SU-DHL-6 (cell line): ENCODE measurements around the gene TFB1M.

Source experiments
- H2AFZ ChIP-seq: fragments of 200-600 bp; sonication (generic); 2 replicates; pipeline ENCODE4 v1.6.1; 2014; ENCODE audit warnings: low read depth, mild to moderate bottlenecking, moderate library complexity, mixed read lengths, antibody characterized with exemption, low read length; ENCODE audit not compliant: severe bottlenecking
- H3F3A ChIP-seq: fragments of 200-600 bp; shearing (Covaris generic); 2 replicates; pipeline ENCODE4 v1.6.0; 2016; ENCODE audit warnings: antibody characterized with exemption, mild to moderate bottlenecking; ENCODE audit not compliant: insufficient read depth
- H3K27ac ChIP-seq: fragments of 200-600 bp; sonication (generic); 2 replicates; pipeline ENCODE4 v1.5.1; 2016; ENCODE audit warnings: low read depth, mild to moderate bottlenecking, low read length, moderate library complexity, mixed read lengths
- H3K27me3 ChIP-seq: fragments of 200-600 bp; sonication (generic), shearing (Covaris generic); 2 replicates; pipeline ENCODE4 v1.6.0; 2014; ENCODE audit warnings: mild to moderate bottlenecking, low read length
- H3K36me3 ChIP-seq: fragments of 200-600 bp; sonication (generic); 2 replicates; pipeline ENCODE4 v1.6.1; 2014; ENCODE audit warnings: mild to moderate bottlenecking, low read length, mixed read lengths
- H3K4me2 ChIP-seq: fragments of 300-600, 200-600 bp; shearing (Covaris generic), sonication (generic); 2 replicates; pipeline ENCODE4 v1.6.0; 2014; ENCODE audit warnings: low read length, low read depth, mild to moderate bottlenecking; ENCODE audit not compliant: poor library complexity, severe bottlenecking
- H3K4me3 ChIP-seq: fragments of 200-600 bp; sonication (generic); 2 replicates; pipeline ENCODE4 v1.5.1; 2014; ENCODE audit warnings: antibody characterized with exemption, low read length, mild to moderate bottlenecking, mixed read lengths; ENCODE audit not compliant: insufficient read depth, poor library complexity, severe bottlenecking
- H3K79me2 ChIP-seq: fragments of 200-600 bp; sonication (generic); 2 replicates; pipeline ENCODE4 v1.6.1; 2014; ENCODE audit warnings: mild to moderate bottlenecking, low read length, moderate library complexity; ENCODE audit not compliant: insufficient read depth
- H3K9ac ChIP-seq: fragments of 200-600 bp; sonication (generic); 2 replicates; pipeline ENCODE4 v1.7.0; 2014; ENCODE audit warnings: mild to moderate bottlenecking, low read length
- H3K9me2 ChIP-seq: fragments of 200-600 bp; sonication (generic); replicated peaks from 2 replicates; pipeline ENCODE4 v1.6.1; 2014; ENCODE audit warnings: low read length; ENCODE audit not compliant: insufficient read depth
- H3K9me3 ChIP-seq: fragments of 200-600 bp; sonication (generic); 2 replicates; pipeline ENCODE4 v1.6.1; 2014; ENCODE audit warnings: low read length, mixed read lengths; ENCODE audit not compliant: insufficient read depth
- H4K20me1 ChIP-seq: fragments of 200-600 bp; sonication (generic); 2 replicates; pipeline ENCODE4 v1.6.1; 2014; ENCODE audit warnings: low read depth, mild to moderate bottlenecking, antibody characterized with exemption, low read length, moderate library complexity, mixed read lengths
- EZH2phosphoT487 ChIP-seq: fragments of 200-600 bp; sonication (generic), shearing (Covaris generic); conservative IDR thresholded peaks from 2 replicates; pipeline ENCODE4 v1.6.1; 2018; ENCODE audit warnings: mild to moderate bottlenecking, antibody characterized with exemption, low read length, moderate library complexity, mixed read lengths
- TF ChIP-seq, protein P1 (sequence below): fragments of 200-600 bp; sonication (generic); IDR thresholded peaks from one replicate; pipeline ENCODE4 v1.5.1; 2017; ENCODE audit warnings: antibody characterized with exemption, mild to moderate bottlenecking, low read length, moderate library complexity; ENCODE audit not compliant: insufficient read depth, poor library complexity, severe bottlenecking

The TFB1M gene

GRCh38 chr6:155228546-155229166, 85.6 kb downstream of the TFB1M start:
- H3K79me2 ChIP-seq, result peaks cover 29% of the 10 kb centered on the region; the same call in 1 of the 2 replicates
- H3K27ac ChIP-seq, result no peak overlapping the region
- no peaks in the 10 kb centered on the region for H4K20me1 ChIP-seq
- no peak overlapping the region for H3K9ac ChIP-seq
- H3K27me3 ChIP-seq, result no peaks in the 10 kb centered on the region
- no peaks in the 10 kb centered on the region; the same call in 1 of the 2 replicates for H3K36me3 ChIP-seq
- no peaks in the 10 kb centered on the region for H3F3A ChIP-seq
- TF ChIP-seq EZH2phosphoT487, result no peak
- TF ChIP-seq, protein P1, sequence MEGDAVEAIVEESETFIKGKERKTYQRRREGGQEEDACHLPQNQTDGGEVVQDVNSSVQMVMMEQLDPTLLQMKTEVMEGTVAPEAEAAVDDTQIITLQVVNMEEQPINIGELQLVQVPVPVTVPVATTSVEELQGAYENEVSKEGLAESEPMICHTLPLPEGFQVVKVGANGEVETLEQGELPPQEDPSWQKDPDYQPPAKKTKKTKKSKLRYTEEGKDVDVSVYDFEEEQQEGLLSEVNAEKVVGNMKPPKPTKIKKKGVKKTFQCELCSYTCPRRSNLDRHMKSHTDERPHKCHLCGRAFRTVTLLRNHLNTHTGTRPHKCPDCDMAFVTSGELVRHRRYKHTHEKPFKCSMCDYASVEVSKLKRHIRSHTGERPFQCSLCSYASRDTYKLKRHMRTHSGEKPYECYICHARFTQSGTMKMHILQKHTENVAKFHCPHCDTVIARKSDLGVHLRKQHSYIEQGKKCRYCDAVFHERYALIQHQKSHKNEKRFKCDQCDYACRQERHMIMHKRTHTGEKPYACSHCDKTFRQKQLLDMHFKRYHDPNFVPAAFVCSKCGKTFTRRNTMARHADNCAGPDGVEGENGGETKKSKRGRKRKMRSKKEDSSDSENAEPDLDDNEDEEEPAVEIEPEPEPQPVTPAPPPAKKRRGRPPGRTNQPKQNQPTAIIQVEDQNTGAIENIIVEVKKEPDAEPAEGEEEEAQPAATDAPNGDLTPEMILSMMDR, result no peak
- H3K4me3 ChIP-seq, result no peak overlapping the region
- no peak overlapping the region for H2AFZ ChIP-seq
- no peaks in the 10 kb centered on the region for H3K9me3 ChIP-seq
- no peak overlapping the region for H3K4me2 ChIP-seq
- no peaks in the 10 kb centered on the region for H3K9me2 ChIP-seq

DNA sequence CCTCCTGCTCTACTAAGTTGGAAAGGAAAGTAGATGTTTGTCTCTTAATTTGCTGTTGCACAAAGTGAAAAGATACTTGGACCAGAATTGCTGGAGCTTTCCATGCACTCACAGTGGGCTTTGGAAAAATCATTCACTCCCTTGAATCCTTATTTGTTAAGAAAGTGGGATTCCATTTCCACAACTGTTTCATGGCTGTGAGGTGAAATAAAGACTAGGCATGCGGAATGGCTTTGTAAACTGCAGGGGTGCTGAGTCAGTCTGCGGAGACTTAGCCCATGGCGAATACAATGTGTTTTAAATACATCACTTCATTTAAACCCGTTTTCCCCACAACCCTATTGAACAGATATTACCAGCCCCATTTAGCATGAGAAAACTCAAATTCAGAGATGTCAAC, 87.2 kb downstream of the TFB1M start:
- Histone ChIP-seq H3K36me3 (no peaks in the 10 kb centered on the region; the same call in 1 of the 2 replicates), H3K4me3 (no peak overlapping the region), H3K27ac (no peak overlapping the region), H3K9me3 (no peaks in the 10 kb centered on the region), H3K27me3 (no peaks in the 10 kb centered on the region), H3K9me2 (no peaks in the 10 kb centered on the region), H2AFZ (no peak overlapping the region), H3K4me2 (no peak overlapping the region), H3K9ac (no peak overlapping the region), H3F3A (no peaks in the 10 kb centered on the region), H4K20me1 (no peaks in the 10 kb centered on the region), H3K79me2 (peaks cover 23% of the 10 kb centered on the region; the same call in 1 of the 2 replicates)
- TF ChIP-seq EZH2phosphoT487, result no peak
- TF ChIP-seq, protein P1, result no peak

GRCh38 chr6:155224618-155225017, 89.7 kb downstream of the TFB1M start:
- no peak overlapping the region for H3K4me3 ChIP-seq
- TF ChIP-seq EZH2phosphoT487, result no peak
- TF ChIP-seq, protein P1, result no peak
- H3K4me2 ChIP-seq, result no peak overlapping the region
- no peak overlapping the region for H3K27ac ChIP-seq
- H3K79me2 ChIP-seq, result peaks cover 24% of the 10 kb centered on the region
- H2AFZ ChIP-seq, result no peak overlapping the region
- H3K27me3 ChIP-seq, result no peaks in the 10 kb centered on the region
- no peaks in the 10 kb centered on the region for H3K9me3 ChIP-seq
- H3F3A ChIP-seq, result no peaks in the 10 kb centered on the region
- no peaks in the 10 kb centered on the region for H3K9me2 ChIP-seq
- H3K36me3 ChIP-seq, result no peaks in the 10 kb centered on the region; the same call in 1 of the 2 replicates
- H3K9ac ChIP-seq, result no peak overlapping the region
- H4K20me1 ChIP-seq, result no peaks in the 10 kb centered on the region
